GM23338 (cell line): Measurements from ENCODE around the gene ZG16B.

Source experiments
- CTCF ChIP-seq, 2 experiments: fragments of 200-600 bp in 1 of 2; sonication (generic) in 1 of 2; conservative IDR thresholded peaks; 2 replicates each; pipeline versions ENCODE4 v1.5.1 to v1.6.1; 2016 to 2017; ENCODE audit warnings: antibody characterized with exemption in 2 of 2, low read depth in 2 of 2, mild to moderate bottlenecking in 2 of 2, moderate library complexity in 1 of 2
- EZH2 ChIP-seq: fragments of 200-600 bp; sonication (generic); IDR thresholded peaks from one replicate; pipeline ENCODE4 v1.8.0; 2017; ENCODE audit warnings: antibody characterized with exemption, mild to moderate bottlenecking, low read depth; ENCODE audit not compliant: unreplicated experiment
- POLR2AphosphoS5 ChIP-seq: IDR thresholded peaks from 2 replicates; pipeline ENCODE4 v1.6.1; 2016; ENCODE audit warnings: antibody characterized with exemption, low read depth
- REST ChIP-seq: IDR thresholded peaks from one replicate; pipeline ENCODE4 v1.6.1; 2018; ENCODE audit warnings: antibody characterized with exemption; ENCODE audit not compliant: unreplicated experiment

GRCh38 chr16:2819939-2820835 lies 9.9 kb upstream of the ZG16B start:
- TF ChIP-seq CTCF (conservative IDR thresholded peaks at IDR 0.05; ENCODE audit: low read depth in 2 of 2) (no peak), REST (no peak), EZH2 (no peak), POLR2AphosphoS5 (no peak)
